IgD-negative memory B cell (primary cell): Measurements from ENCODE around the gene PACS1. TPM values are rescaled to one million over a fixed set of nuclear protein-coding genes. Genes with fewer than 3 reads are reported as not detected.
"Not testable (repeated sequence)": the region's sequence is repeated elsewhere in the genome, so short reads cannot be mapped to it uniquely, and the experiment has no call there.

Experiments
- H3K27ac Mint-ChIP-seq, 3 donors: one replicate each; pipeline ENCODE4 v1.8.0; 2020 to 2022; ENCODE audit warnings: mild to moderate bottlenecking in 3 of 3, mixed read lengths in 3 of 3, moderate library complexity in 1 of 3
- H3K27me3 Mint-ChIP-seq: one replicate; pipeline ENCODE4 v1.8.0; 2021; ENCODE audit warnings: mixed read lengths
- H3K36me3 Mint-ChIP-seq: one replicate; pipeline ENCODE4 v1.8.0; 2020; ENCODE audit warnings: mild to moderate bottlenecking, mixed read lengths
- H3K4me1 Mint-ChIP-seq, 3 donors: one replicate each; pipeline ENCODE4 v1.8.0; 2020 to 2022; ENCODE audit warnings: mixed read lengths in 3 of 3, mild to moderate bottlenecking in 1 of 3
- H3K4me3 Mint-ChIP-seq, 4 donors: one replicate each; pipeline ENCODE4 v1.8.0; 2020 to 2022; ENCODE audit warnings: mild to moderate bottlenecking in 4 of 4, mixed read lengths in 4 of 4, moderate library complexity in 3 of 4
- H3K9me3 Mint-ChIP-seq, 3 donors: one replicate each; pipeline ENCODE4 v1.8.0; 2020 to 2021; ENCODE audit warnings: mixed read lengths in 3 of 3, mild to moderate bottlenecking in 1 of 3
- polyA plus RNA-seq: library from polyadenylated mRNA; unstranded; fragments of 300-500 nt; fragmentation: Illumina TruSeq; gene quantifications from one replicate; pipeline ENCODE4 v1.2.3, GENCODE V29; 2021

PACS1 gene
- polyA plus RNA-seq, 1 donor from 2014 or later: 72.9 TPM

GRCh38 chr11:66276619-66277018 lies 206.5 kb downstream of the PACS1 start:
- peak overlapping the region in 1 of 3 donors; percentile 71 for H3K27ac Mint-ChIP-seq
- not testable (repeated sequence) for H3K27me3 Mint-ChIP-seq, H3K36me3 Mint-ChIP-seq, H3K9me3 Mint-ChIP-seq
- peaks cover 5 to 11% (median 10%) of the 10 kb centered on the region in 3 donors for H3K4me1 Mint-ChIP-seq
- peak overlapping the region in 2 of 4 donors; percentile 39 to 70 for H3K4me3 Mint-ChIP-seq

- Mint-ChIP-seq H3K4me1 (peaks cover 7 to 14% (median 13%) of the 10 kb centered on the region in 3 donors), H3K4me3 (peak overlapping the region; percentile 39 to 71 (median 62)), H3K27ac (peak overlapping the region in 1 of 3 donors; percentile 68)
- H3K36me3 Mint-ChIP-seq, H3K27me3 Mint-ChIP-seq, H3K9me3 Mint-ChIP-seq: not testable (repeated sequence)
These were observed 207.0 kb downstream of the PACS1 start for GRCh38 chr11:66277064-66277463.

- H3K4me3 Mint-ChIP-seq: peak within 1 kb of the TSS; percentile 55 to 72 (median 64)
- H3K27me3 Mint-ChIP-seq: peaks cover 4% of the 10 kb centered on the region
- H3K27ac Mint-ChIP-seq: peak within 1 kb of the TSS in 1 of 3 donors; percentile 68
- no peaks in the 10 kb centered on the region for H3K9me3 Mint-ChIP-seq
- peaks cover 3% of the 10 kb centered on the region for H3K36me3 Mint-ChIP-seq
- peaks cover 14 to 19% (median 17%) of the 10 kb centered on the region in 3 donors for H3K4me1 Mint-ChIP-seq
These were observed 207.6 kb downstream of the PACS1 start, which contains the start of gene CNIH2 for GRCh38 chr11:66277471-66278362. Gene CNIH2, plus strand, starts transcription at chr11:66278175. Its CDS starts 282 bp downstream, at chr11:66278457.

GRCh38 chr11:66278363-66279091 lies 208.5 kb downstream of the PACS1 start:
- Mint-ChIP-seq H3K27me3 (peaks cover 4% of the 10 kb centered on the region), H3K36me3 (peaks cover 1% of the 10 kb centered on the region), H3K9me3 (no peaks in the 10 kb centered on the region), H3K4me1 (peaks cover 14 to 24% (median 14%) of the 10 kb centered on the region in 3 donors), H3K4me3 (peak overlapping the region; percentile 38 to 72 (median 60)), H3K27ac (no peak overlapping the region)

GRCh38 chr11:66279092-66279734 lies 209.1 kb downstream of the PACS1 start:
- peak overlapping the region in 3 of 4 donors; percentile 51 to 77 (median 63) for H3K4me3 Mint-ChIP-seq
- no peaks in the 10 kb centered on the region for H3K36me3 Mint-ChIP-seq
- peaks cover 4% of the 10 kb centered on the region for H3K27me3 Mint-ChIP-seq
- peak overlapping the region in 1 of 3 donors; percentile 99 for H3K27ac Mint-ChIP-seq
- peaks cover 14 to 24% (median 14%) of the 10 kb centered on the region in 3 donors for H3K4me1 Mint-ChIP-seq
- no peaks in the 10 kb centered on the region for H3K9me3 Mint-ChIP-seq

GRCh38 chr11:66280428-66280827 lies 210.4 kb downstream of the PACS1 start:
- H3K9me3 Mint-ChIP-seq: no peaks in the 10 kb centered on the region
- H3K4me1 Mint-ChIP-seq: peaks cover 14 to 24% (median 14%) of the 10 kb centered on the region in 3 donors
- peak overlapping the region in 2 of 3 donors; percentile 98 to 99 for H3K27ac Mint-ChIP-seq
- peaks cover 1% of the 10 kb centered on the region for H3K36me3 Mint-ChIP-seq
- peak overlapping the region in 1 of 4 donors; percentile 63 for H3K4me3 Mint-ChIP-seq
- peaks cover 4% of the 10 kb centered on the region for H3K27me3 Mint-ChIP-seq

GRCh38 chr11:66281001-66281400 lies 210.9 kb downstream of the PACS1 start:
- peak overlapping the region in 1 of 4 donors; percentile 63 for H3K4me3 Mint-ChIP-seq
- peaks cover 4% of the 10 kb centered on the region for H3K27me3 Mint-ChIP-seq
- peaks cover 14 to 26% (median 14%) of the 10 kb centered on the region in 3 donors for H3K4me1 Mint-ChIP-seq
- peak overlapping the region in 2 of 3 donors; percentile 98 to 99 for H3K27ac Mint-ChIP-seq
- H3K36me3 Mint-ChIP-seq: peaks cover 1% of the 10 kb centered on the region
- no peaks in the 10 kb centered on the region for H3K9me3 Mint-ChIP-seq

GRCh38 chr11:66281776-66282467 lies 211.8 kb downstream of the PACS1 start:
- Mint-ChIP-seq H3K27me3 (peaks cover 4% of the 10 kb centered on the region), H3K9me3 (no peaks in the 10 kb centered on the region), H3K27ac (peak overlapping the region; percentile 98 to 99 (median 99)), H3K36me3 (peaks cover 1% of the 10 kb centered on the region), H3K4me3 (peak overlapping the region; percentile 58 to 93 (median 77)), H3K4me1 (peaks cover 14 to 26% (median 14%) of the 10 kb centered on the region in 3 donors)

GRCh38 chr11:66282468-66283455 lies 212.7 kb downstream of the PACS1 start:
- H3K36me3 Mint-ChIP-seq: peaks cover 1% of the 10 kb centered on the region
- peak overlapping the region; percentile 98 to 99 (median 99) for H3K27ac Mint-ChIP-seq
- no peaks in the 10 kb centered on the region for H3K9me3 Mint-ChIP-seq
- H3K4me3 Mint-ChIP-seq: peak overlapping the region; percentile 58 to 93 (median 77)
- H3K27me3 Mint-ChIP-seq: peaks cover 4% of the 10 kb centered on the region
- peaks cover 14 to 28% (median 16%) of the 10 kb centered on the region in 3 donors for H3K4me1 Mint-ChIP-seq

- Mint-ChIP-seq H3K4me1 (peaks cover 14 to 28% (median 16%) of the 10 kb centered on the region in 3 donors), H3K36me3 (peaks cover 1% of the 10 kb centered on the region), H3K9me3 (no peaks in the 10 kb centered on the region), H3K4me3 (peak overlapping the region in 1 of 4 donors; percentile 93), H3K27ac (peak overlapping the region; percentile 98 to 99 (median 99)), H3K27me3 (peaks cover 4% of the 10 kb centered on the region)
These were observed 213.5 kb downstream of the PACS1 start for GRCh38 chr11:66283461-66284105.

- peak overlapping the region in 2 of 3 donors; percentile 43 to 93 for H3K27ac Mint-ChIP-seq
- peaks cover 2% of the 10 kb centered on the region for H3K36me3 Mint-ChIP-seq
- peaks cover 19 to 30% (median 19%) of the 10 kb centered on the region in 3 donors for H3K4me1 Mint-ChIP-seq
- peak overlapping the region in 1 of 4 donors; percentile 51 for H3K4me3 Mint-ChIP-seq
- no peaks in the 10 kb centered on the region for H3K9me3 Mint-ChIP-seq
- H3K27me3 Mint-ChIP-seq: peaks cover 2% of the 10 kb centered on the region
These were observed 214.5 kb downstream of the PACS1 start for GRCh38 chr11:66284526-66285078.

GRCh38 chr11:66285250-66285947 lies 215.3 kb downstream of the PACS1 start:
- H3K27me3 Mint-ChIP-seq: peaks cover 1% of the 10 kb centered on the region
- peak overlapping the region in 2 of 3 donors; percentile 43 to 93 for H3K27ac Mint-ChIP-seq
- H3K4me1 Mint-ChIP-seq: peaks cover 20 to 35% (median 27%) of the 10 kb centered on the region in 3 donors
- H3K36me3 Mint-ChIP-seq: peaks cover 2% of the 10 kb centered on the region
- peak overlapping the region in 1 of 4 donors; percentile 51 for H3K4me3 Mint-ChIP-seq
- no peaks in the 10 kb centered on the region for H3K9me3 Mint-ChIP-seq
